HepG2 (cell line): ENCODE measurements around the gene MED22. TPM values are rescaled to one million over a fixed set of nuclear protein-coding genes. Genes with fewer than 3 reads are reported as not detected.
A peak's percentile ranks its signal among the peaks of the same experiment; 100 is the strongest.

Experiments
- ATF3 ChIP-seq: sonication (generic); formaldehyde crosslinking; IDR thresholded peaks from 2 replicates; pipeline ENCODE4 v1.4.0; 2020; ENCODE audit warnings: missing genetic modification reagents
- BRCA1 ChIP-seq: sonication (generic); formaldehyde crosslinking; IDR thresholded peaks from 2 replicates; pipeline ENCODE4 v1.4.0; 2020; ENCODE audit warnings: missing genetic modification reagents
- CENPX ChIP-seq: sonication (generic); formaldehyde crosslinking; IDR thresholded peaks from 2 replicates; pipeline ENCODE4 v1.9.0; 2021; ENCODE audit warnings: mild to moderate bottlenecking, missing genetic modification reagents, moderate library complexity
- E2F2 ChIP-seq: sonication (generic); formaldehyde crosslinking; IDR thresholded peaks from 2 replicates; pipeline ENCODE4 v1.4.0; 2020; ENCODE audit warnings: missing genetic modification reagents, borderline replicate concordance
- FOXJ3 ChIP-seq: sonication (generic); formaldehyde crosslinking; IDR thresholded peaks from 2 replicates; pipeline ENCODE4 v1.4.0; 2020; ENCODE audit warnings: missing genetic modification reagents, mild to moderate bottlenecking, borderline replicate concordance
- HDAC1 ChIP-seq: sonication (generic); formaldehyde crosslinking; IDR thresholded peaks from 2 replicates; pipeline ENCODE4 v1.5.1; 2020; ENCODE audit warnings: mild to moderate bottlenecking, missing genetic modification reagents
- JUN ChIP-seq: sonication (generic); formaldehyde crosslinking; IDR thresholded peaks from 2 replicates; pipeline ENCODE4 v1.4.0; 2020; ENCODE audit warnings: mild to moderate bottlenecking, missing genetic modification reagents
- KLF13 ChIP-seq: sonication (generic); formaldehyde crosslinking; IDR thresholded peaks from 2 replicates; pipeline ENCODE4 v1.4.0; 2020; ENCODE audit warnings: mild to moderate bottlenecking, missing genetic modification reagents
- NFRKB ChIP-seq: fragments of 450-650 bp; IDR thresholded peaks from 2 replicates; pipeline ENCODE4 v1.6.1; 2017
- PHF21A ChIP-seq: sonication (generic); formaldehyde crosslinking; IDR thresholded peaks from 2 replicates; pipeline ENCODE4 v1.5.0; 2020; ENCODE audit warnings: mild to moderate bottlenecking, missing genetic modification reagents
- PHF5A ChIP-seq: IDR thresholded peaks from one replicate; pipeline ENCODE4 v1.6.1; 2018; ENCODE audit warnings: low read depth, missing genetic modification reagents; ENCODE audit not compliant: unreplicated experiment
- RFXANK ChIP-seq: IDR thresholded peaks from 2 replicates; pipeline ENCODE4 v1.6.1; 2016
- SIN3B ChIP-seq: fragments of 150-350 bp; IDR thresholded peaks from 2 replicates; pipeline ENCODE4 v1.6.1; 2014; ENCODE audit warnings: low read length
- SNAPC5 ChIP-seq: sonication (generic); formaldehyde crosslinking; IDR thresholded peaks from 2 replicates; pipeline ENCODE4 v1.8.1; 2023; ENCODE audit warnings: mild to moderate bottlenecking, missing genetic modification reagents, borderline replicate concordance
- ZNF234 ChIP-seq: sonication (generic); formaldehyde crosslinking; conservative IDR thresholded peaks from 2 replicates; pipeline ENCODE4 v1.5.1; 2020; ENCODE audit warnings: mild to moderate bottlenecking, missing genetic modification reagents
- ZNF740 ChIP-seq: sonication (generic); formaldehyde crosslinking; IDR thresholded peaks from 2 replicates; pipeline ENCODE4 v1.4.0; 2020; ENCODE audit warnings: missing genetic modification reagents
- ZNF775 ChIP-seq: sonication (generic); formaldehyde crosslinking; IDR thresholded peaks from 2 replicates; pipeline ENCODE4 v1.4.0; 2020; ENCODE audit warnings: missing genetic modification reagents, mild to moderate bottlenecking, moderate library complexity, borderline replicate concordance
- ZNF883 ChIP-seq: sonication (generic); formaldehyde crosslinking; IDR thresholded peaks from 2 replicates; pipeline ENCODE4 v1.5.1; 2020; ENCODE audit warnings: mild to moderate bottlenecking, missing genetic modification reagents; ENCODE audit errors: not compliant biosample characterization
- polyA plus RNA-seq, 8 experiments: library from polyadenylated mRNA; depleted of rRNA in 3 of 8; stranded (reverse) in 7 of 8; unstranded in 1 of 8; fragments of >200 nt; fragmentation: Illumina TruSeq in 4 of 8; extraction: Trizol in 4 of 8; gene quantifications; 2 replicates each; pipeline versions ENCODE4 v1.2.1 to v1.2.3, GENCODE V29; 2011 to 2016; ENCODE audit warnings: low read depth in 4 of 8, missing spikeins in 1 of 8, mixed read lengths in 1 of 8; ENCODE audit not compliant: insufficient read depth in 1 of 8
- total RNA-seq, 5 experiments: library from RNA; depleted of rRNA; stranded (reverse); fragments of >200 nt; fragmentation: Illumina TruSeq; extraction: Trizol; gene quantifications; 2 replicates each; pipeline ENCODE4 v1.2.3, GENCODE V29; 2016; ENCODE audit warnings: low read depth in 1 of 5
- TF ChIP-seq, protein P1 (sequence below): fragments of 450-650 bp; IDR thresholded peaks from 2 replicates; pipeline ENCODE4 v1.6.1; 2017; ENCODE audit warnings: mild to moderate bottlenecking
- TF ChIP-seq, protein P2 (sequence below): sonication (generic); formaldehyde crosslinking; IDR thresholded peaks from 2 replicates; pipeline ENCODE4 v1.5.0; 2020; ENCODE audit warnings: mild to moderate bottlenecking, missing genetic modification reagents
- TF ChIP-seq, protein P3 (sequence below): sonication (generic); formaldehyde crosslinking; IDR thresholded peaks from 2 replicates; pipeline ENCODE4 v1.4.0; 2020; ENCODE audit warnings: mild to moderate bottlenecking, low read depth, missing genetic modification reagents

MED22 gene
- total and polyA plus RNA-seq, 2 of the 13 experiments (the other 11 are each of a cell fraction or from before 2014, with no cell fraction given): 15.8 to 22.1 TPM

GRCh38 chr9:133375116-133375723 lies 27.3 kb upstream of the MED22 start (continued):
- TF ChIP-seq, protein P1, sequence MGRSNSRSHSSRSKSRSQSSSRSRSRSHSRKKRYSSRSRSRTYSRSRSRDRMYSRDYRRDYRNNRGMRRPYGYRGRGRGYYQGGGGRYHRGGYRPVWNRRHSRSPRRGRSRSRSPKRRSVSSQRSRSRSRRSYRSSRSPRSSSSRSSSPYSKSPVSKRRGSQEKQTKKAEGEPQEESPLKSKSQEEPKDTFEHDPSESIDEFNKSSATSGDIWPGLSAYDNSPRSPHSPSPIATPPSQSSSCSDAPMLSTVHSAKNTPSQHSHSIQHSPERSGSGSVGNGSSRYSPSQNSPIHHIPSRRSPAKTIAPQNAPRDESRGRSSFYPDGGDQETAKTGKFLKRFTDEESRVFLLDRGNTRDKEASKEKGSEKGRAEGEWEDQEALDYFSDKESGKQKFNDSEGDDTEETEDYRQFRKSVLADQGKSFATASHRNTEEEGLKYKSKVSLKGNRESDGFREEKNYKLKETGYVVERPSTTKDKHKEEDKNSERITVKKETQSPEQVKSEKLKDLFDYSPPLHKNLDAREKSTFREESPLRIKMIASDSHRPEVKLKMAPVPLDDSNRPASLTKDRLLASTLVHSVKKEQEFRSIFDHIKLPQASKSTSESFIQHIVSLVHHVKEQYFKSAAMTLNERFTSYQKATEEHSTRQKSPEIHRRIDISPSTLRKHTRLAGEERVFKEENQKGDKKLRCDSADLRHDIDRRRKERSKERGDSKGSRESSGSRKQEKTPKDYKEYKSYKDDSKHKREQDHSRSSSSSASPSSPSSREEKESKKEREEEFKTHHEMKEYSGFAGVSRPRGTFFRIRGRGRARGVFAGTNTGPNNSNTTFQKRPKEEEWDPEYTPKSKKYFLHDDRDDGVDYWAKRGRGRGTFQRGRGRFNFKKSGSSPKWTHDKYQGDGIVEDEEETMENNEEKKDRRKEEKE: no peak
- no peak; the same call in 1 of the 2 replicates for TF ChIP-seq PHF21A
- no peak for TF ChIP-seq NFRKB
- no peak for TF ChIP-seq SIN3B
- TF ChIP-seq ZNF883 (CRISPR knock-in tag): no peak
- 0 out of 2 replicates have a peak, but pooled peaks have one; percentile 32 for TF ChIP-seq FOXJ3
- no peak for TF ChIP-seq PHF5A (CRISPR knock-in tag)
- TF ChIP-seq, protein P2, sequence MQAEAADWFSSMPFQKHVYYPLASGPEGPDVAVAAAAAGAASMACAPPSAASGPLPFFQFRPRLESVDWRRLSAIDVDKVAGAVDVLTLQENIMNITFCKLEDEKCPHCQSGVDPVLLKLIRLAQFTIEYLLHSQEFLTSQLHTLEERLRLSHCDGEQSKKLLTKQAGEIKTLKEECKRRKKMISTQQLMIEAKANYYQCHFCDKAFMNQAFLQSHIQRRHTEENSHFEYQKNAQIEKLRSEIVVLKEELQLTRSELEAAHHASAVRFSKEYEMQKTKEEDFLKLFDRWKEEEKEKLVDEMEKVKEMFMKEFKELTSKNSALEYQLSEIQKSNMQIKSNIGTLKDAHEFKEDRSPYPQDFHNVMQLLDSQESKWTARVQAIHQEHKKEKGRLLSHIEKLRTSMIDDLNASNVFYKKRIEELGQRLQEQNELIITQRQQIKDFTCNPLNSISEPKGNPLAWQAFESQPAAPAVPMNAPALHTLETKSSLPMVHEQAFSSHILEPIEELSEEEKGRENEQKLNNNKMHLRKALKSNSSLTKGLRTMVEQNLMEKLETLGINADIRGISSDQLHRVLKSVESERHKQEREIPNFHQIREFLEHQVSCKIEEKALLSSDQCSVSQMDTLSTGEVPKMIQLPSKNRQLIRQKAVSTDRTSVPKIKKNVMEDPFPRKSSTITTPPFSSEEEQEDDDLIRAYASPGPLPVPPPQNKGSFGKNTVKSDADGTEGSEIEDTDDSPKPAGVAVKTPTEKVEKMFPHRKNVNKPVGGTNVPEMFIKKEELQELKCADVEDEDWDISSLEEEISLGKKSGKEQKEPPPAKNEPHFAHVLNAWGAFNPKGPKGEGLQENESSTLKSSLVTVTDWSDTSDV (CRISPR knock-in tag): no peak
- TF ChIP-seq ZNF740 (CRISPR knock-in tag): no peak; the same call in 1 of the 2 replicates
- TF ChIP-seq HDAC1 (CRISPR knock-in tag): peak; percentile 50; the same call in 1 of the 2 replicates
- no peak for TF ChIP-seq ZNF234 (CRISPR knock-in tag)
- TF ChIP-seq SNAPC5 (CRISPR knock-in tag): no peak
- no peak for TF ChIP-seq CENPX
- TF ChIP-seq E2F2: no peak
- no peak for TF ChIP-seq RFXANK
- TF ChIP-seq, protein P3, sequence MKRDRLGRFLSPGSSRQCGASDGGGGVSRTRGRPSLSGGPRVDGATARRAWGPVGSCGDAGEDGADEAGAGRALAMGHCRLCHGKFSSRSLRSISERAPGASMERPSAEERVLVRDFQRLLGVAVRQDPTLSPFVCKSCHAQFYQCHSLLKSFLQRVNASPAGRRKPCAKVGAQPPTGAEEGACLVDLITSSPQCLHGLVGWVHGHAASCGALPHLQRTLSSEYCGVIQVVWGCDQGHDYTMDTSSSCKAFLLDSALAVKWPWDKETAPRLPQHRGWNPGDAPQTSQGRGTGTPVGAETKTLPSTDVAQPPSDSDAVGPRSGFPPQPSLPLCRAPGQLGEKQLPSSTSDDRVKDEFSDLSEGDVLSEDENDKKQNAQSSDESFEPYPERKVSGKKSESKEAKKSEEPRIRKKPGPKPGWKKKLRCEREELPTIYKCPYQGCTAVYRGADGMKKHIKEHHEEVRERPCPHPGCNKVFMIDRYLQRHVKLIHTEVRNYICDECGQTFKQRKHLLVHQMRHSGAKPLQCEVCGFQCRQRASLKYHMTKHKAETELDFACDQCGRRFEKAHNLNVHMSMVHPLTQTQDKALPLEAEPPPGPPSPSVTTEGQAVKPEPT (CRISPR knock-in tag): no peak
- 0 out of 2 replicates have a peak, but pooled peaks have one; percentile 3 for TF ChIP-seq ZNF775 (CRISPR knock-in tag)
- no peak for TF ChIP-seq KLF13 (CRISPR knock-in tag)
- TF ChIP-seq BRCA1 (CRISPR knock-in tag): no peak
- TF ChIP-seq ATF3 (CRISPR knock-in tag): no peak
- no peak for TF ChIP-seq JUN (CRISPR knock-in tag)
